CD4-positive, alpha-beta T cell (primary cell): ENCODE measurements around the gene EPHX1. TPM values are rescaled to one million over a fixed set of nuclear protein-coding genes. Genes with fewer than 3 reads are reported as not detected.

Experiments
- ATAC-seq: fragments of 200-7000 bp; cut with Tn5 transposase; one replicate; pipeline ENCODE4 v1.10.0; 2022; ENCODE audit warnings: mild to moderate bottlenecking; ENCODE audit not compliant: poor library complexity
- CTCF ChIA-PET: fragments of 350-600 bp; sonication (Branson Sonifier 250); formaldehyde crosslinking; loops from one replicate; lab custom pipeline; 2021; ENCODE audit warnings: antibody characterized with exemption, inconsistent platforms; lab: Charles Lee
- POLR2A ChIA-PET: fragments of 350-600 bp; sonication (Branson Sonifier 250); formaldehyde crosslinking; loops from one replicate; lab custom pipeline; 2021; ENCODE audit warnings: antibody characterized with exemption, inconsistent platforms; lab: Charles Lee
- DNase-seq, 14 experiments: peaks; one replicate each; pipeline ENCODE4 v3.0.0-alpha.2; 2013 to 2020; ENCODE audit warnings: mixed read lengths in 2 of 14
- H3K27ac ChIP-seq, 2 donors: one replicate each; pipeline versions ENCODE4 v1.5.1 to v1.7.0; 2013; ENCODE audit warnings: low read length in 2 of 2, low read depth in 1 of 2, mild to moderate bottlenecking in 1 of 2
- H3K27me3 ChIP-seq, 2 experiments: 1 replicate in 1 of 2; 2 replicates in 1 of 2; pipeline versions ENCODE4 v1.6.1 to v1.7.0; 2013; ENCODE audit warnings: low read length in 2 of 2, control low read depth in 1 of 2, mild to moderate bottlenecking in 1 of 2, moderate library complexity in 1 of 2; ENCODE audit not compliant: insufficient read depth in 2 of 2, control insufficient read depth in 1 of 2
- H3K36me3 ChIP-seq: one replicate; pipeline ENCODE4 v1.6.1; 2013; ENCODE audit warnings: low read length, control low read depth; ENCODE audit not compliant: insufficient read depth
- H3K4me1 ChIP-seq: one replicate; pipeline ENCODE4 v1.6.1; 2013; ENCODE audit warnings: low read length, control low read depth; ENCODE audit not compliant: insufficient read depth
- H3K4me3 ChIP-seq: one replicate; pipeline ENCODE4 v1.5.1; 2013; ENCODE audit warnings: mild to moderate bottlenecking, low read length, moderate library complexity
- H3K9me3 ChIP-seq, 2 experiments: 1 replicate in 1 of 2; 2 replicates in 1 of 2; pipeline versions ENCODE4 v1.6.1 to v1.7.0; 2013; ENCODE audit warnings: low read length in 2 of 2, mild to moderate bottlenecking in 2 of 2, control low read depth in 1 of 2, moderate library complexity in 1 of 2; ENCODE audit not compliant: control insufficient read depth in 1 of 2, insufficient read depth in 1 of 2
- H3K27ac Mint-ChIP-seq: one replicate; pipeline ENCODE4 v1.8.0; 2020; ENCODE audit warnings: mixed read lengths
- H3K27me3 Mint-ChIP-seq: one replicate; pipeline ENCODE4 v1.8.0; 2021; ENCODE audit warnings: mixed read lengths
- H3K36me3 Mint-ChIP-seq: one replicate; pipeline ENCODE4 v1.8.0; 2021; ENCODE audit warnings: low read depth, mixed read lengths
- H3K4me1 Mint-ChIP-seq: one replicate; pipeline ENCODE4 v1.8.0; 2021; ENCODE audit warnings: low read depth, mixed read lengths
- H3K4me3 Mint-ChIP-seq: one replicate; pipeline ENCODE4 v1.8.0; 2020; ENCODE audit warnings: mild to moderate bottlenecking, mixed read lengths
- H3K9me3 Mint-ChIP-seq: one replicate; pipeline ENCODE4 v1.8.0; 2020; ENCODE audit warnings: mixed read lengths
- intact Hi-C, 2 experiments: fragments of 100-400 bp; cut with DNase I in 1 of 2; cut with micrococcal nuclease in 1 of 2; formaldehyde crosslinking; loops; one replicate each; pipeline versions ENCODE4 v1.15.1 to v1.9.0; 2023 to 2025; cut with DNase I, micrococcal nuclease
- total RNA-seq, 174 experiments: library from RNA in 2 of 174; stranded (reverse) in 2 of 174; gene quantifications; one replicate each; pipeline ENCODE4 v1.2.3 and lab custom pipeline; 2021 to 2026
- TF ChIP-seq, protein P1 (sequence below): fragments of 200-600 bp; IDR thresholded peaks from one replicate; pipeline ENCODE4 v1.8.0; 2022; ENCODE audit warnings: antibody characterized with exemption, mild to moderate bottlenecking

EPHX1 gene
- total RNA-seq, 2 experiments from 2014 or later: 0.34 to 0.47 TPM

DNA sequence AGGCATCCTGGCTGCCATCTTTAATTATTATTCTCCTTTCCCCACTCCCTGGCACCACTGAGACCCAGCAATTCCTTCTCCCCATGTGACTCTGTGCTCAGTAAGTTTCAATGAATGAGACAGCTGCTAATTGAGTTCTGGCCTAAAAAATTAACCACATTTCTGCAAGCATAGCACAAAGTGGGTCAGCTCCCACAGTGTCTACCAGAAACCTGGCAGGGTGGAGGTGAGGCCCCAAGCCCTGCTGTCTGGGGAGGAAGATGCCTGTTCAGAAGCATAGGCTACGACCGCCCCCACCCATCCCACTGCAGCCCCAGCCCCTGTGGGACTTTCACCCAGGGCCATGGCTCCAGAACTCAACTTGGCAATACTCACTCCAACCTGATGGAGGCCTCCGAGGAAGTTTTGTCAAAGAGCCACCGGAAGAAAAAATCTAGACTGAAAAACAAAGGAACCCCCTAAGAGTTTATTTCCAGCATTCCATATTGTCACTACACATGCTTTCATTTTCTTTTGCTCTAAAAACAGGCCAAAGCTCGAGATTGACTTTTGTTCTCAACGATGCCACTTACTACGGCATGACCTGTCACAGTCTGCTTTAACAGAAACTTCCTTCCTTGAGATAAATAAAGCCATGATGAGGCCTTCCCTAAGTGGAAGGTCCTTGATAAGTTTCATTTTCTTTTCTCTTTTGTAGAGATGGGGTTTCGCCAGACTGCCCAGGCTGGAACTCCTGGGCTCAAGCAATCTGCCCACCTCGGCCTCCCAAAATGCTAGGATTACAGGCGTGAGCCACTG is 45.8 kb downstream of the EPHX1 start:
- intact Hi-C loops: loop anchor here in 1 of 2 experiments (5.0 kb wide), 1 partner anchor 122 kb away; no protein-coding TSS in a partner anchor
- H3K36me3 Mint-ChIP-seq: peaks cover 97% of the 10 kb centered on the region
- CTCF ChIA-PET: interaction anchor here (0.6 to 1.5 kb wide), 3 partner anchors 27 to 246 kb away, joined by 3 read pairs; partner anchors contain the start of gene TMEM63A
- TF ChIP-seq, protein P1, sequence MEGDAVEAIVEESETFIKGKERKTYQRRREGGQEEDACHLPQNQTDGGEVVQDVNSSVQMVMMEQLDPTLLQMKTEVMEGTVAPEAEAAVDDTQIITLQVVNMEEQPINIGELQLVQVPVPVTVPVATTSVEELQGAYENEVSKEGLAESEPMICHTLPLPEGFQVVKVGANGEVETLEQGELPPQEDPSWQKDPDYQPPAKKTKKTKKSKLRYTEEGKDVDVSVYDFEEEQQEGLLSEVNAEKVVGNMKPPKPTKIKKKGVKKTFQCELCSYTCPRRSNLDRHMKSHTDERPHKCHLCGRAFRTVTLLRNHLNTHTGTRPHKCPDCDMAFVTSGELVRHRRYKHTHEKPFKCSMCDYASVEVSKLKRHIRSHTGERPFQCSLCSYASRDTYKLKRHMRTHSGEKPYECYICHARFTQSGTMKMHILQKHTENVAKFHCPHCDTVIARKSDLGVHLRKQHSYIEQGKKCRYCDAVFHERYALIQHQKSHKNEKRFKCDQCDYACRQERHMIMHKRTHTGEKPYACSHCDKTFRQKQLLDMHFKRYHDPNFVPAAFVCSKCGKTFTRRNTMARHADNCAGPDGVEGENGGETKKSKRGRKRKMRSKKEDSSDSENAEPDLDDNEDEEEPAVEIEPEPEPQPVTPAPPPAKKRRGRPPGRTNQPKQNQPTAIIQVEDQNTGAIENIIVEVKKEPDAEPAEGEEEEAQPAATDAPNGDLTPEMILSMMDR: no peak
- no peak overlapping the region for H3K4me3 Mint-ChIP-seq
- Histone ChIP-seq H3K36me3 (peaks cover 96% of the 10 kb centered on the region), H3K9me3 (no peaks in the 10 kb centered on the region), H3K4me3 (no peak overlapping the region), H3K27ac (peak overlapping the region in 1 of 2 donors; percentile 15), H3K27me3 (no peaks in the 10 kb centered on the region), H3K4me1 (peaks cover 46% of the 10 kb centered on the region)
- no peaks in the 10 kb centered on the region for H3K27me3 Mint-ChIP-seq
- H3K9me3 Mint-ChIP-seq: no peaks in the 10 kb centered on the region
- peak; percentile 37 for ATAC-seq
- H3K4me1 Mint-ChIP-seq: peaks cover 27% of the 10 kb centered on the region
- DNase-seq: no peak
- POLR2A ChIA-PET: interaction anchor here (0.7 to 3.6 kb wide), 9 partner anchors 10 to 77 kb away, joined by 3 to 18 read pairs (median 3); partner anchors contain the start of gene PYCR2
- H3K27ac Mint-ChIP-seq: peak overlapping the region; percentile 81

DNA sequence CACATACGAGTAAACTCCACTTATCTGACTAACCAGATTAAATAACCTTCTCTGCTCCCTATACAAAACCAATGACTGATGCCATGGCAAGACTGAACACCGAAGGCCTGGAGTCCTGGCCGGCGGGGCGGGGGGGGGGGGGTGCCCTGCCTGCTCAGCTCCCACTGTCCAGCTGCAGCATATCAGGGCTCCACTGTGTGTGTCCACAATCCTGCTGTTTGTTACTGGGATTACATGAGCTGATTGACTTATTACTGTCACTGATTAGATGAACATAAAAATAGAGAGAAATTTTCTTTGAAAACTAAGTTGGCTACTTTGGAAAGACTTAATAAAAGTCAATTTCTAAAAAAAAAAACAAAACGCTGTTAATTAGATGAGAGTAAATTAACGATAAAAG is 47.3 kb downstream of the EPHX1 start:
- H3K4me1 Mint-ChIP-seq: peaks cover 15% of the 10 kb centered on the region
- ChIA-PET CTCF (no interaction called here), POLR2A (interaction anchor here (0.8 to 1.5 kb wide), 4 partner anchors 9 to 63 kb away, joined by 3 to 6 read pairs (median 3); no protein-coding TSS in a partner anchor)
- Histone ChIP-seq H3K36me3 (peaks cover 99% of the 10 kb centered on the region), H3K27ac (no peak overlapping the region), H3K9me3 (no peaks in the 10 kb centered on the region), H3K4me1 (peaks cover 41% of the 10 kb centered on the region), H3K27me3 (no peaks in the 10 kb centered on the region), H3K4me3 (no peak overlapping the region)
- ATAC-seq (no peak), DNase-seq (no peak)
- no peaks in the 10 kb centered on the region for H3K9me3 Mint-ChIP-seq
- H3K4me3 Mint-ChIP-seq: no peak overlapping the region
- H3K36me3 Mint-ChIP-seq: peaks cover 99% of the 10 kb centered on the region
- H3K27me3 Mint-ChIP-seq: no peaks in the 10 kb centered on the region
- peak overlapping the region; percentile 81 for H3K27ac Mint-ChIP-seq
- intact Hi-C loops: loop anchor here in 1 of 2 experiments (5.0 kb wide), 1 partner anchor 120 kb away; no protein-coding TSS in a partner anchor
- TF ChIP-seq, protein P1: no peak

DNA sequence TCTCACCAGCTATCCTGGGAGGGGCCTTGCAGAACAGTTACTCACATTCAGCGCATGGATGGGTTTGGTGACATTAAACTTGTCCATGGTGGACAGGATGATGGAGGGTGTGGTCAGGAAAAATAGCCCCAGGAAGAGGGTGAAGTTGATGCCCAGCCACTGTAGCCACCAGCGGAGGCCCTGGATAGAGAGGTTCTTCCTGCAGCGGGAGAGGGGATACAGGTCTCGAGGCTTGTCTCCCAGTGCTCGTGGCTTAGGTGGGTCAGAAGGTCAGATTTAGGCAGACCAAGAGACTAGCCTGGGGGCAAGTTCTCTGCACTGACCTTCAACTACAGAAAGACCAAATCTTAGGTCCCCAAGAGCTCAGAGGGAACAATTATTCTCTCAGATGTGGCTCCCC is 49.2 kb downstream of the EPHX1 start:
- DNase-seq: no peak
- no peak for ATAC-seq
- CTCF ChIA-PET: no interaction called here
- H3K27me3 Mint-ChIP-seq: no peaks in the 10 kb centered on the region
- no peaks in the 10 kb centered on the region for H3K9me3 Mint-ChIP-seq
- peaks cover 97% of the 10 kb centered on the region for H3K36me3 Mint-ChIP-seq
- peaks cover 10% of the 10 kb centered on the region for H3K4me1 Mint-ChIP-seq
- H3K27ac ChIP-seq: peak overlapping the region in 1 of 2 donors; percentile 7
- H3K4me1 ChIP-seq: peaks cover 23% of the 10 kb centered on the region
- TF ChIP-seq, protein P1: no peak
- no peak overlapping the region for H3K4me3 Mint-ChIP-seq
- POLR2A ChIA-PET: interaction anchor here (0.6 kb wide), 1 partner anchor 380 kb away, joined by 3 read pairs; no protein-coding TSS in a partner anchor
- H3K4me3 ChIP-seq: no peak overlapping the region
- H3K27me3 ChIP-seq: no peaks in the 10 kb centered on the region
- intact Hi-C loops: loop anchor here in 1 of 2 experiments (5.0 kb wide), 1 partner anchor 118 kb away; no protein-coding TSS in a partner anchor
- peaks cover 98% of the 10 kb centered on the region for H3K36me3 ChIP-seq
- H3K27ac Mint-ChIP-seq: no peak overlapping the region
- H3K9me3 ChIP-seq: no peaks in the 10 kb centered on the region
